IMR-90 (cell line): ENCODE data around the gene HEATR1. TPM values are rescaled to one million over a fixed set of nuclear protein-coding genes. Genes with fewer than 3 reads are reported as not detected.

ENCODE experiments used
- ATAC-seq: fragments of 200-7000 bp; cut with Tn5 transposase; 2 replicates; pipeline ENCODE4 v1.9.1; 2020; ENCODE audit warnings: low read depth, mild to moderate bottlenecking, moderate library complexity
- BruUV-seq: library from RNA; stranded (reverse); fragments of 400-500 nt; replicated peaks from 2 replicates; lab custom pipeline; 2021; lab: Mats Ljungman, UMichigan
- CTCF ChIA-PET: fragments of 300-600 bp; formaldehyde crosslinking; extraction: SDS; loops from one replicate; lab custom pipeline; 2021; ENCODE audit warnings: antibody characterized with exemption; lab: Yijun Ruan, JAX
- POLR2A ChIA-PET: fragments of 300-600 bp; sonication (Branson Sonifier 250); formaldehyde crosslinking; loops from one replicate; lab custom pipeline; 2022; ENCODE audit warnings: antibody characterized with exemption; ENCODE audit not compliant: unreplicated experiment; lab: Charles Lee
- DNase-seq: peaks from one replicate; pipeline ENCODE4 v3.0.0; 2013
- H2AFZ ChIP-seq: replicated peaks from 2 replicates; pipeline ENCODE3; 2013; ENCODE audit warnings: low read length, mild to moderate bottlenecking; ENCODE audit not compliant: poor library complexity
- H2AK5ac ChIP-seq: 2 replicates; pipeline ENCODE4 v1.6.1; 2013; ENCODE audit warnings: low read depth, low read length, inconsistent platforms
- H2AK9ac ChIP-seq: replicated peaks from 2 replicates; pipeline ENCODE3; 2013; ENCODE audit warnings: mild to moderate bottlenecking, low read depth, low read length, moderate library complexity; ENCODE audit not compliant: poor library complexity
- H2BK120ac ChIP-seq: 2 replicates; pipeline ENCODE4 v1.6.1; 2013; ENCODE audit warnings: low read depth, low read length, inconsistent platforms
- H2BK15ac ChIP-seq: 3 replicates; pipeline ENCODE4 v1.6.1; 2013; ENCODE audit warnings: low read depth, low read length, inconsistent platforms
- H2BK20ac ChIP-seq: 2 replicates; pipeline ENCODE4 v1.6.1; 2013; ENCODE audit warnings: low read depth, mild to moderate bottlenecking, inconsistent platforms, low read length, moderate library complexity
- H2BK5ac ChIP-seq: 2 replicates; pipeline ENCODE4 v1.6.1; 2013; ENCODE audit warnings: mild to moderate bottlenecking, low read depth, low read length, inconsistent platforms; ENCODE audit not compliant: poor library complexity, severe bottlenecking
- H3K14ac ChIP-seq: replicated peaks from 2 replicates; pipeline ENCODE4 v1.6.1; 2013; ENCODE audit warnings: low read depth, low read length, inconsistent platforms
- H3K18ac ChIP-seq: 2 replicates; pipeline ENCODE4 v1.6.1; 2013; ENCODE audit warnings: low read depth, low read length, control low read depth
- H3K23ac ChIP-seq: 2 replicates; pipeline ENCODE4 v1.6.1; 2013; ENCODE audit warnings: low read depth, low read length, inconsistent platforms
- H3K27ac ChIP-seq: 2 replicates; pipeline ENCODE4 v1.5.1; 2013; ENCODE audit warnings: mild to moderate bottlenecking, control low read depth, low read length; ENCODE audit not compliant: insufficient read depth
- H3K27me3 ChIP-seq: 2 replicates; pipeline ENCODE4 v1.6.1; 2013; ENCODE audit warnings: low read length; ENCODE audit not compliant: control insufficient read depth, insufficient read depth
- H3K36me3 ChIP-seq: 2 replicates; pipeline ENCODE4 v1.6.1; 2013; ENCODE audit warnings: low read length, mixed read lengths; ENCODE audit not compliant: control insufficient read depth, insufficient read depth
- H3K4ac ChIP-seq: 2 replicates; pipeline ENCODE4 v1.6.1; 2013; ENCODE audit warnings: low read depth, low read length, inconsistent platforms
- H3K4me1 ChIP-seq: 2 replicates; pipeline ENCODE4 v1.6.1; 2013; ENCODE audit warnings: low read length, mixed read lengths; ENCODE audit not compliant: control insufficient read depth, insufficient read depth
- H3K4me2 ChIP-seq: 2 replicates; pipeline ENCODE4 v1.6.1; 2013; ENCODE audit warnings: low read depth, mild to moderate bottlenecking, control low read depth, low read length, moderate library complexity
- H3K4me3 ChIP-seq: 2 replicates; pipeline ENCODE4 v1.5.1; 2013; ENCODE audit warnings: low read depth, mild to moderate bottlenecking, control low read depth, low read length, moderate library complexity; ENCODE audit not compliant: insufficient read depth
- H3K56ac ChIP-seq: 2 replicates; pipeline ENCODE4 v1.6.1; 2013; ENCODE audit warnings: low read length, inconsistent platforms; ENCODE audit not compliant: insufficient read depth; ENCODE audit errors: extremely low read depth
- H3K79me1 ChIP-seq, 2 experiments: 2 replicates each; pipeline ENCODE4 v1.6.1; 2013; ENCODE audit warnings: low read length in 2 of 2, inconsistent platforms in 1 of 2, low read depth in 1 of 2
- H3K9ac ChIP-seq: 2 replicates; pipeline ENCODE4 v1.6.1; 2013; ENCODE audit warnings: low read depth, low read length, control low read depth
- H3K9me1 ChIP-seq: 2 replicates; pipeline ENCODE4 v1.6.1; 2013; ENCODE audit warnings: low read length, inconsistent platforms; ENCODE audit not compliant: insufficient read depth
- H3K9me3 ChIP-seq: 2 replicates; pipeline ENCODE4 v1.6.1; 2013; ENCODE audit warnings: low read length; ENCODE audit not compliant: control insufficient read depth, insufficient read depth
- H4K20me1 ChIP-seq: 2 replicates; pipeline ENCODE4 v1.6.1; 2013; ENCODE audit warnings: low read length, inconsistent platforms; ENCODE audit not compliant: insufficient read depth
- H4K5ac ChIP-seq: 2 replicates; pipeline ENCODE4 v1.6.1; 2013; ENCODE audit warnings: mild to moderate bottlenecking, low read depth, low read length, control low read depth
- H4K8ac ChIP-seq, 2 experiments: 2 replicates each; pipeline ENCODE4 v1.6.1; 2013; ENCODE audit warnings: low read depth in 2 of 2, low read length in 2 of 2, control low read depth in 1 of 2, inconsistent platforms in 1 of 2
- H4K91ac ChIP-seq: 2 replicates; pipeline ENCODE4 v1.6.1; 2013; ENCODE audit warnings: low read depth, low read length, inconsistent platforms; ENCODE audit not compliant: insufficient read depth
- BHLHE40 ChIP-seq: fragments of 150-350 bp; IDR thresholded peaks from 2 replicates; pipeline ENCODE4 v1.6.1; 2016; ENCODE audit warnings: mild to moderate bottlenecking, low read depth, low read length
- CEBPB ChIP-seq: IDR thresholded peaks from 2 replicates; pipeline ENCODE4 v1.6.1; 2012; ENCODE audit warnings: low read depth, low read length, improper control_type of control experiment
- CHD1 ChIP-seq: IDR thresholded peaks from 2 replicates; pipeline ENCODE4 v1.6.1; 2012; ENCODE audit warnings: low read depth, low read length, improper control_type of control experiment
- CTCF ChIP-seq: conservative IDR thresholded peaks from 2 replicates; pipeline ENCODE4 v1.5.1; 2012; ENCODE audit warnings: mild to moderate bottlenecking, low read depth, low read length, improper control_type of control experiment
- ELK1 ChIP-seq: fragments of 150-350 bp; IDR thresholded peaks from 2 replicates; pipeline ENCODE4 v1.6.1; 2016; ENCODE audit warnings: low read depth, mild to moderate bottlenecking, low read length, moderate library complexity, borderline replicate concordance
- FOS ChIP-seq: fragments of 150-350 bp; IDR thresholded peaks from 2 replicates; pipeline ENCODE4 v1.6.1; 2016; ENCODE audit warnings: low read depth, low read length
- MAFK ChIP-seq: IDR thresholded peaks from 2 replicates; pipeline ENCODE4 v1.6.1; 2012; ENCODE audit warnings: low read depth, low read length, improper control_type of control experiment
- MAZ ChIP-seq: IDR thresholded peaks from 2 replicates; pipeline ENCODE4 v1.6.1; 2012; ENCODE audit warnings: low read depth, mild to moderate bottlenecking, low read length, improper control_type of control experiment, moderate library complexity, borderline replicate concordance
- MXI1 ChIP-seq: IDR thresholded peaks from 2 replicates; pipeline ENCODE4 v1.6.1; 2012; ENCODE audit warnings: low read depth, mild to moderate bottlenecking, low read length, moderate library complexity, borderline replicate concordance
- NFE2L2 ChIP-seq: fragments of 150-350 bp; IDR thresholded peaks from 2 replicates; pipeline ENCODE4 v1.6.1; 2016; ENCODE audit warnings: low read depth, mild to moderate bottlenecking, low read length
- POLR2A ChIP-seq: IDR thresholded peaks from 2 replicates; pipeline ENCODE4 v1.6.1; 2012; ENCODE audit warnings: mild to moderate bottlenecking, low read depth, low read length
- RAD21 ChIP-seq: IDR thresholded peaks from 2 replicates; pipeline ENCODE4 v1.6.1; 2012; ENCODE audit warnings: low read length, improper control_type of control experiment
- RCOR1 ChIP-seq: IDR thresholded peaks from 2 replicates; pipeline ENCODE4 v1.6.1; 2012; ENCODE audit warnings: mild to moderate bottlenecking, low read length, improper control_type of control experiment; ENCODE audit not compliant: insufficient replicate concordance
- RFX5 ChIP-seq: IDR thresholded peaks from 2 replicates; pipeline ENCODE4 v1.8.0; 2012; ENCODE audit warnings: low read depth, mild to moderate bottlenecking, low read length, moderate library complexity
- SMC3 ChIP-seq: fragments of 150-350 bp; IDR thresholded peaks from 2 replicates; pipeline ENCODE4 v1.6.1; 2016; ENCODE audit warnings: low read depth, mild to moderate bottlenecking, antibody characterized with exemption, low read length, moderate library complexity
- USF2 ChIP-seq: fragments of 150-350 bp; IDR thresholded peaks from 2 replicates; pipeline ENCODE4 v1.6.1; 2017; ENCODE audit warnings: mild to moderate bottlenecking, antibody characterized with exemption, low read length, low read depth
- WGBS, 2 experiments: methylation state at CpG; one replicate each; pipeline versions ENCODE4 v1.1.5 to v1.1.7; 2013; ENCODE audit warnings: missing lambda C conversion rate in 2 of 2; ENCODE audit not compliant: insufficient read length in 1 of 2; ENCODE audit errors: extremely low coverage in 2 of 2; 5-methylcytosine and 5-hydroxymethylcytosine counted together
- dilution Hi-C: fragments of 300-500 bp; cut with HindIII; formaldehyde crosslinking; loops from one replicate; pipeline ENCODE4 v1.14.3; 2018; ENCODE audit warnings: low sequenced_read_pairs; ENCODE audit not compliant: unreplicated experiment
- in situ Hi-C: fragments of 300-500 bp; cut with MboI; formaldehyde crosslinking; loops from 3 replicates; pipeline ENCODE4 v1.14.3; 2019; ENCODE audit warnings: low sequenced_read_pairs, inconsistent platforms, mixed read lengths
- intact Hi-C: fragments of 100-400 bp; cut with micrococcal nuclease; formaldehyde crosslinking; loops from 2 replicates; pipeline ENCODE4 v1.10.0; 2022
- polyA plus RNA-seq, 3 experiments: library from polyadenylated mRNA; depleted of rRNA; stranded (reverse); fragments of >200 nt; gene quantifications; 2 replicates each; pipeline ENCODE4 v1.2.3, GENCODE V29; 2012; ENCODE audit warnings: low replicate concordance in 1 of 3
- total RNA-seq: library from RNA; depleted of rRNA; stranded (reverse); fragments of >200 nt; gene quantifications from 2 replicates; pipeline ENCODE4 v1.2.3, GENCODE V29; 2012

Gene HEATR1
- total and polyA plus RNA-seq, 2 of the 4 experiments (the other 2 are of a cell fraction): 8.5 to 53.8 TPM

GRCh38 chr1:236561976-236562375 is 42.3 kb downstream of the HEATR1 start:
- no peak overlapping the region for H2AK9ac ChIP-seq
- H3K79me1 ChIP-seq: no peaks in the 10 kb centered on the region; a peak in 1 of 4 replicates
- H2AFZ ChIP-seq: no peak overlapping the region
- ChIA-PET CTCF (no interaction called here), POLR2A (no interaction called here)
- no peaks in the 10 kb centered on the region for H3K9me1 ChIP-seq
- no peak overlapping the region for H3K4me3 ChIP-seq
- BruUV-seq: no TSS peak
- no peak for DNase-seq
- no peaks in the 10 kb centered on the region for H3K27me3 ChIP-seq
- no peak overlapping the region for H4K8ac ChIP-seq
- no peak overlapping the region for H2BK5ac ChIP-seq
- H3K56ac ChIP-seq: no peak overlapping the region
- no peaks in the 10 kb centered on the region for H3K9me3 ChIP-seq
- no peak overlapping the region for H2BK15ac ChIP-seq
- dilution Hi-C loops: no loop called here
- no peak for ATAC-seq
- WGBS, 2 experiments: no CpG with 5 or more reads among the region's 2 CpGs
- peaks cover 46% of the 10 kb centered on the region for H3K36me3 ChIP-seq
- H4K5ac ChIP-seq: no peak overlapping the region
- H2BK120ac ChIP-seq: no peak overlapping the region
- H2BK20ac ChIP-seq: no peak overlapping the region
- no peak overlapping the region for H3K4me2 ChIP-seq
- in situ Hi-C loops: no loop called here
- H3K18ac ChIP-seq: no peak overlapping the region
- no peak overlapping the region for H3K27ac ChIP-seq
- H3K9ac ChIP-seq: no peak overlapping the region
- H3K4me1 ChIP-seq: no peaks in the 10 kb centered on the region
- H3K14ac ChIP-seq: no peak overlapping the region
- intact Hi-C loops: loop anchor here (5.0 kb wide), 1 partner anchor 35 kb away; no protein-coding TSS in a partner anchor
- H3K23ac ChIP-seq: no peak overlapping the region
- no peaks in the 10 kb centered on the region for H4K20me1 ChIP-seq
- H2AK5ac ChIP-seq: no peak overlapping the region
- no peak overlapping the region for H4K91ac ChIP-seq
- no peak for TF ChIP-seq MXI1
- no peak for TF ChIP-seq MAZ
- TF ChIP-seq BHLHE40: no peak
- no peak for TF ChIP-seq POLR2A
- no peak for TF ChIP-seq CHD1
- TF ChIP-seq CTCF: no peak
- TF ChIP-seq RFX5: no peak
- TF ChIP-seq MAFK: no peak
- no peak for TF ChIP-seq RAD21
- no peak for TF ChIP-seq ELK1
- TF ChIP-seq SMC3: no peak
- no peak for TF ChIP-seq FOS
- TF ChIP-seq USF2: no peak
- TF ChIP-seq CEBPB: no peak
- no peak for TF ChIP-seq RCOR1
- no peak for TF ChIP-seq NFE2L2
- no peak overlapping the region for H3K4ac ChIP-seq
